HEK293 (cell line): ENCODE results near the gene AAK1.

Source experiments
- CTCF ChIA-PET: fragments of 350-600 bp; formaldehyde crosslinking; extraction: SDS; loops from one replicate; lab custom pipeline; 2021; ENCODE audit warnings: antibody characterized with exemption; lab: Yijun Ruan, JAX
- POLR2A ChIA-PET: fragments of 300-600 bp; formaldehyde crosslinking; extraction: SDS; loops from one replicate; lab custom pipeline; 2020; ENCODE audit warnings: antibody characterized with exemption, inconsistent platforms; lab: Yijun Ruan, JAX
- H3K27ac ChIP-seq: fragments of 200-500 bp; sonication (Bioruptor generic); 2 replicates; pipeline ENCODE4 v1.5.1; 2014; ENCODE audit warnings: low read depth, low read length, control low read depth, inconsistent platforms; ENCODE audit errors: extremely low read depth
- H3K36me3 ChIP-seq, 2 experiments: fragments of 200-500 bp in 1 of 2; sonication (Bioruptor generic) in 1 of 2; 1 replicate in 1 of 2; 2 replicates in 1 of 2; pipeline ENCODE4 v1.5.1; 2014 to 2017; ENCODE audit warnings: inconsistent platforms in 2 of 2, low read length in 2 of 2; ENCODE audit not compliant: control insufficient read depth in 2 of 2, insufficient read depth in 1 of 2
- H3K4me1 ChIP-seq: fragments of 200-500 bp; sonication (Bioruptor generic); 2 replicates; pipeline ENCODE4 v1.5.1; 2014; ENCODE audit warnings: mild to moderate bottlenecking, low read length, inconsistent platforms; ENCODE audit not compliant: control insufficient read depth, insufficient read depth
- H3K4me3 ChIP-seq: 2 replicates; pipeline ENCODE4 v1.5.1; 2011; ENCODE audit warnings: low read depth, mild to moderate bottlenecking, control low read depth, low read length, moderate library complexity
- H3K9me3 ChIP-seq: fragments of 200-500 bp; sonication (Bioruptor generic); 2 replicates; pipeline ENCODE4 v1.5.1; 2014; ENCODE audit warnings: low read depth, low read length, inconsistent platforms; ENCODE audit not compliant: control insufficient read depth, insufficient read depth
- EGR2 ChIP-seq: fragments of 450-650 bp; formaldehyde crosslinking; IDR thresholded peaks from 2 replicates; pipeline ENCODE4 v1.5.1; 2016; ENCODE audit warnings: low read depth, missing biosample characterization, missing genetic modification characterization
- FEZF1 ChIP-seq: fragments of 450-650 bp; formaldehyde crosslinking; IDR thresholded peaks from 2 replicates; pipeline ENCODE4 v1.5.1; 2016; ENCODE audit warnings: missing biosample characterization, missing genetic modification characterization
- HOXA7 ChIP-seq: sonication (generic); formaldehyde crosslinking; IDR thresholded peaks from 2 replicates; pipeline ENCODE4 v1.8.1; 2022; ENCODE audit warnings: missing genetic modification reagents, borderline replicate concordance
- HOXD13 ChIP-seq: sonication (generic); formaldehyde crosslinking; IDR thresholded peaks from 2 replicates; pipeline ENCODE4 v1.8.0; 2022; ENCODE audit warnings: missing genetic modification reagents, borderline replicate concordance
- IKZF3 ChIP-seq: fragments of 450-650 bp; IDR thresholded peaks from 2 replicates; pipeline ENCODE4 v1.5.0; 2018; ENCODE audit warnings: missing biosample characterization, mild to moderate bottlenecking, missing genetic modification characterization, moderate library complexity
- KLF16 ChIP-seq: fragments of 450-650 bp; formaldehyde crosslinking; IDR thresholded peaks from 2 replicates; pipeline ENCODE4 v1.5.1; 2017; ENCODE audit warnings: missing biosample characterization, missing genetic modification characterization
- MZF1 ChIP-seq: fragments of 450-650 bp; formaldehyde crosslinking; IDR thresholded peaks from 2 replicates; pipeline ENCODE4 v1.5.1; 2017; ENCODE audit warnings: missing biosample characterization, missing genetic modification characterization, borderline replicate concordance
- WT1 ChIP-seq: fragments of 450-650 bp; formaldehyde crosslinking; IDR thresholded peaks from 2 replicates; pipeline ENCODE4 v1.5.1; 2016; ENCODE audit warnings: missing biosample characterization, missing genetic modification characterization
- ZBTB1 ChIP-seq: fragments of 450-650 bp; formaldehyde crosslinking; IDR thresholded peaks from 2 replicates; pipeline ENCODE4 v1.5.1; 2016; ENCODE audit warnings: missing biosample characterization, missing genetic modification characterization
- ZBTB17 ChIP-seq: fragments of 450-650 bp; formaldehyde crosslinking; IDR thresholded peaks from 2 replicates; pipeline ENCODE4 v1.5.1; 2016; ENCODE audit warnings: missing biosample characterization, missing genetic modification characterization
- ZNF114 ChIP-seq: fragments of 450-650 bp; formaldehyde crosslinking; IDR thresholded peaks from 2 replicates; pipeline ENCODE4 v1.5.0; 2017; ENCODE audit warnings: missing biosample characterization, missing genetic modification characterization
- ZNF19 ChIP-seq: fragments of 450-650 bp; formaldehyde crosslinking; IDR thresholded peaks from 2 replicates; pipeline ENCODE4; 2016; ENCODE audit warnings: missing biosample characterization, missing genetic modification characterization, low read depth
- ZNF311 ChIP-seq: fragments of 450-650 bp; formaldehyde crosslinking; IDR thresholded peaks from 2 replicates; pipeline ENCODE4 v1.5.1; 2017; ENCODE audit warnings: missing biosample characterization, missing genetic modification characterization, borderline replicate concordance
- ZNF394 ChIP-seq: fragments of 450-650 bp; formaldehyde crosslinking; IDR thresholded peaks from 2 replicates; pipeline ENCODE4 v1.5.1; 2016; ENCODE audit warnings: missing biosample characterization, missing genetic modification characterization, mild to moderate bottlenecking, moderate library complexity, borderline replicate concordance
- ZNF501 ChIP-seq: fragments of 450-650 bp; formaldehyde crosslinking; IDR thresholded peaks from 2 replicates; pipeline ENCODE4 v1.5.1; 2016; ENCODE audit warnings: missing biosample characterization, missing genetic modification characterization
- ZNF645 ChIP-seq: fragments of 450-650 bp; formaldehyde crosslinking; IDR thresholded peaks from 2 replicates; pipeline ENCODE4; 2016; ENCODE audit warnings: missing biosample characterization, missing genetic modification characterization
- ZNF677 ChIP-seq: fragments of 450-650 bp; IDR thresholded peaks from 2 replicates; pipeline ENCODE4 v1.5.0; 2018; ENCODE audit warnings: missing biosample characterization, mild to moderate bottlenecking, missing genetic modification characterization, moderate library complexity
- ZNF791 ChIP-seq: fragments of 450-650 bp; formaldehyde crosslinking; IDR thresholded peaks from 2 replicates; pipeline ENCODE4 v1.5.1; 2016; ENCODE audit warnings: missing biosample characterization, missing genetic modification characterization
- ZSCAN16 ChIP-seq: fragments of 450-650 bp; formaldehyde crosslinking; IDR thresholded peaks from 2 replicates; pipeline ENCODE4 v1.5.1; 2016; ENCODE audit warnings: missing biosample characterization, missing genetic modification characterization
- ZSCAN30 ChIP-seq: fragments of 450-650 bp; IDR thresholded peaks from 2 replicates; pipeline ENCODE4 v1.5.1; 2018; ENCODE audit warnings: missing biosample characterization, mild to moderate bottlenecking, missing genetic modification characterization, moderate library complexity
- TF ChIP-seq, protein P1 (sequence below): fragments of 450-650 bp; formaldehyde crosslinking; IDR thresholded peaks from 2 replicates; pipeline ENCODE4 v1.5.1; 2017; ENCODE audit warnings: missing biosample characterization, missing genetic modification characterization
- TF ChIP-seq, protein P2 (sequence below): sonication (generic); formaldehyde crosslinking; IDR thresholded peaks from 2 replicates; pipeline ENCODE4 v1.8.1; 2022; ENCODE audit warnings: mild to moderate bottlenecking, moderate library complexity, missing genetic modification reagents

Gene AAK1

DNA sequence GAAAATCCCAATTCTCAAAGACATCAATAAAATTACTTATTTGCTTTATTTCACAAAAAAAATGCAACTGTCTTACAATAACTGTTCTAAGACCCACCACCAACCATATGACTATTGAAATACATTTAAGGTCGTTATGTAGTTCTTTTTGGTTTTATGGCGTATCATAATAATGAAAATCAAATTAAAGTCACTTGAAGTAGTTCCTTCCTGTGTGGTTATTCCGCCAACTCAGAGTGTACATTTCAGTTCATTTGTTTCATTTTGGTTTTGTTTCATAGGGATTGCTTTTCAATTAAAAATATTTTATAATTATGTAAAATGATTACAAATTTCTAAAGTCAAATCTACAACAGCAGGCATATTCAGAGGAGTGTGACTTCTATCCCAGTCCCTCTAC lies 45.9 kb upstream of the AAK1 start:
- H3K4me3 ChIP-seq: no peak overlapping the region
- no peak overlapping the region for H3K27ac ChIP-seq
- H3K4me1 ChIP-seq: 0 out of 2 replicates have a peak, but pooled peaks cover 4% of the 10 kb centered on the region
- H3K36me3 ChIP-seq: no peaks in the 10 kb centered on the region
- no peaks in the 10 kb centered on the region for H3K9me3 ChIP-seq
- TF ChIP-seq ZNF311 (tag by site-specific recombination) (no peak), ZBTB17 (tag by site-specific recombination) (no peak), ZBTB1 (tag by site-specific recombination) (no peak), FEZF1 (tag by site-specific recombination) (no peak), ZNF19 (tag by site-specific recombination) (no peak), ZNF114 (tag by site-specific recombination) (no peak), KLF16 (tag by site-specific recombination) (no peak), ZNF677 (tag by site-specific recombination) (no peak), IKZF3 (tag by site-specific recombination) (no peak), MZF1 (tag by site-specific recombination) (no peak), ZNF394 (tag by site-specific recombination) (no peak), ZSCAN16 (tag by site-specific recombination) (no peak), WT1 (tag by site-specific recombination) (no peak), ZNF791 (tag by site-specific recombination) (no peak), HOXA7 (CRISPR knock-in tag) (no peak), EGR2 (no peak)
- TF ChIP-seq, protein P1, sequence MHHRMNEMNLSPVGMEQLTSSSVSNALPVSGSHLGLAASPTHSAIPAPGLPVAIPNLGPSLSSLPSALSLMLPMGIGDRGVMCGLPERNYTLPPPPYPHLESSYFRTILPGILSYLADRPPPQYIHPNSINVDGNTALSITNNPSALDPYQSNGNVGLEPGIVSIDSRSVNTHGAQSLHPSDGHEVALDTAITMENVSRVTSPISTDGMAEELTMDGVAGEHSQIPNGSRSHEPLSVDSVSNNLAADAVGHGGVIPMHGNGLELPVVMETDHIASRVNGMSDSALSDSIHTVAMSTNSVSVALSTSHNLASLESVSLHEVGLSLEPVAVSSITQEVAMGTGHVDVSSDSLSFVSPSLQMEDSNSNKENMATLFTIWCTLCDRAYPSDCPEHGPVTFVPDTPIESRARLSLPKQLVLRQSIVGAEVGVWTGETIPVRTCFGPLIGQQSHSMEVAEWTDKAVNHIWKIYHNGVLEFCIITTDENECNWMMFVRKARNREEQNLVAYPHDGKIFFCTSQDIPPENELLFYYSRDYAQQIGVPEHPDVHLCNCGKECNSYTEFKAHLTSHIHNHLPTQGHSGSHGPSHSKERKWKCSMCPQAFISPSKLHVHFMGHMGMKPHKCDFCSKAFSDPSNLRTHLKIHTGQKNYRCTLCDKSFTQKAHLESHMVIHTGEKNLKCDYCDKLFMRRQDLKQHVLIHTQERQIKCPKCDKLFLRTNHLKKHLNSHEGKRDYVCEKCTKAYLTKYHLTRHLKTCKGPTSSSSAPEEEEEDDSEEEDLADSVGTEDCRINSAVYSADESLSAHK (tag by site-specific recombination): no peak
- TF ChIP-seq, protein P2, sequence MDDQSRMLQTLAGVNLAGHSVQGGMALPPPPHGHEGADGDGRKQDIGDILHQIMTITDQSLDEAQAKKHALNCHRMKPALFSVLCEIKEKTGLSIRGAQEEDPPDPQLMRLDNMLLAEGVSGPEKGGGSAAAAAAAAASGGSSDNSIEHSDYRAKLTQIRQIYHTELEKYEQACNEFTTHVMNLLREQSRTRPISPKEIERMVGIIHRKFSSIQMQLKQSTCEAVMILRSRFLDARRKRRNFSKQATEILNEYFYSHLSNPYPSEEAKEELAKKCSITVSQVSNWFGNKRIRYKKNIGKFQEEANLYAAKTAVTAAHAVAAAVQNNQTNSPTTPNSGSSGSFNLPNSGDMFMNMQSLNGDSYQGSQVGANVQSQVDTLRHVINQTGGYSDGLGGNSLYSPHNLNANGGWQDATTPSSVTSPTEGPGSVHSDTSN: no peak
- ChIA-PET POLR2A (no interaction called here), CTCF (interaction anchor here (0.9 kb wide), 1 partner anchor 124 kb away, joined by 4 read pairs; no protein-coding TSS in a partner anchor)

GRCh38 chr2:69687971-69688611 lies 44.6 kb upstream of the AAK1 start:
- no peak for TF ChIP-seq HOXD13 (CRISPR knock-in tag)
- TF ChIP-seq ZNF501 (tag by site-specific recombination): no peak
- TF ChIP-seq ZNF645: no peak
- TF ChIP-seq ZSCAN30 (tag by site-specific recombination): no peak
- H3K4me3 ChIP-seq: no peak overlapping the region
- 0 out of 2 replicates have a peak, but pooled peaks cover 4% of the 10 kb centered on the region for H3K4me1 ChIP-seq
- no peaks in the 10 kb centered on the region for H3K9me3 ChIP-seq
- no peaks in the 10 kb centered on the region for H3K36me3 ChIP-seq
- H3K27ac ChIP-seq: no peak overlapping the region
- POLR2A ChIA-PET: interaction anchor here (0.6 to 1.0 kb wide), 3 partner anchors 9 to 54 kb away, joined by 3 to 5 read pairs (median 3); no protein-coding TSS in a partner anchor
- CTCF ChIA-PET: interaction anchor here (0.6 to 0.9 kb wide), 2 partner anchors 8 to 9 kb away, joined by 3 to 5 read pairs; no protein-coding TSS in a partner anchor
